IMR-90 (cell line): ENCODE data around the gene REG1A. TPM values are rescaled to one million over a fixed set of nuclear protein-coding genes. Genes with fewer than 3 reads are reported as not detected.

Experiments used
- ATAC-seq: fragments of 200-7000 bp; cut with Tn5 transposase; 2 replicates; pipeline ENCODE4 v1.9.1; 2020; ENCODE audit warnings: low read depth, mild to moderate bottlenecking, moderate library complexity
- BruUV-seq: library from RNA; stranded (reverse); fragments of 400-500 nt; replicated peaks from 2 replicates; lab custom pipeline; 2021; lab: Mats Ljungman, UMichigan
- CTCF ChIA-PET: fragments of 300-600 bp; formaldehyde crosslinking; extraction: SDS; loops from one replicate; lab custom pipeline; 2021; ENCODE audit warnings: antibody characterized with exemption; lab: Yijun Ruan, JAX
- POLR2A ChIA-PET: fragments of 300-600 bp; sonication (Branson Sonifier 250); formaldehyde crosslinking; loops from one replicate; lab custom pipeline; 2022; ENCODE audit warnings: antibody characterized with exemption; ENCODE audit not compliant: unreplicated experiment; lab: Charles Lee
- DNase-seq: peaks from one replicate; pipeline ENCODE4 v3.0.0; 2013
- H2AFZ ChIP-seq: replicated peaks from 2 replicates; pipeline ENCODE3; 2013; ENCODE audit warnings: low read length, mild to moderate bottlenecking; ENCODE audit not compliant: poor library complexity
- H2AK5ac ChIP-seq: 2 replicates; pipeline ENCODE4 v1.6.1; 2013; ENCODE audit warnings: low read depth, low read length, inconsistent platforms
- H2AK9ac ChIP-seq: replicated peaks from 2 replicates; pipeline ENCODE3; 2013; ENCODE audit warnings: mild to moderate bottlenecking, low read depth, low read length, moderate library complexity; ENCODE audit not compliant: poor library complexity
- H2BK120ac ChIP-seq: 2 replicates; pipeline ENCODE4 v1.6.1; 2013; ENCODE audit warnings: low read depth, low read length, inconsistent platforms
- H2BK15ac ChIP-seq: 3 replicates; pipeline ENCODE4 v1.6.1; 2013; ENCODE audit warnings: low read depth, low read length, inconsistent platforms
- H2BK20ac ChIP-seq: 2 replicates; pipeline ENCODE4 v1.6.1; 2013; ENCODE audit warnings: low read depth, mild to moderate bottlenecking, inconsistent platforms, low read length, moderate library complexity
- H2BK5ac ChIP-seq: 2 replicates; pipeline ENCODE4 v1.6.1; 2013; ENCODE audit warnings: mild to moderate bottlenecking, low read depth, low read length, inconsistent platforms; ENCODE audit not compliant: poor library complexity, severe bottlenecking
- H3K14ac ChIP-seq: replicated peaks from 2 replicates; pipeline ENCODE4 v1.6.1; 2013; ENCODE audit warnings: low read depth, low read length, inconsistent platforms
- H3K18ac ChIP-seq: 2 replicates; pipeline ENCODE4 v1.6.1; 2013; ENCODE audit warnings: low read depth, low read length, control low read depth
- H3K23ac ChIP-seq: 2 replicates; pipeline ENCODE4 v1.6.1; 2013; ENCODE audit warnings: low read depth, low read length, inconsistent platforms
- H3K27ac ChIP-seq: 2 replicates; pipeline ENCODE4 v1.5.1; 2013; ENCODE audit warnings: mild to moderate bottlenecking, control low read depth, low read length; ENCODE audit not compliant: insufficient read depth
- H3K27me3 ChIP-seq: 2 replicates; pipeline ENCODE4 v1.6.1; 2013; ENCODE audit warnings: low read length; ENCODE audit not compliant: control insufficient read depth, insufficient read depth
- H3K36me3 ChIP-seq: 2 replicates; pipeline ENCODE4 v1.6.1; 2013; ENCODE audit warnings: low read length, mixed read lengths; ENCODE audit not compliant: control insufficient read depth, insufficient read depth
- H3K4ac ChIP-seq: 2 replicates; pipeline ENCODE4 v1.6.1; 2013; ENCODE audit warnings: low read depth, low read length, inconsistent platforms
- H3K4me1 ChIP-seq: 2 replicates; pipeline ENCODE4 v1.6.1; 2013; ENCODE audit warnings: low read length, mixed read lengths; ENCODE audit not compliant: control insufficient read depth, insufficient read depth
- H3K4me2 ChIP-seq: 2 replicates; pipeline ENCODE4 v1.6.1; 2013; ENCODE audit warnings: low read depth, mild to moderate bottlenecking, control low read depth, low read length, moderate library complexity
- H3K4me3 ChIP-seq: 2 replicates; pipeline ENCODE4 v1.5.1; 2013; ENCODE audit warnings: low read depth, mild to moderate bottlenecking, control low read depth, low read length, moderate library complexity; ENCODE audit not compliant: insufficient read depth
- H3K56ac ChIP-seq: 2 replicates; pipeline ENCODE4 v1.6.1; 2013; ENCODE audit warnings: low read length, inconsistent platforms; ENCODE audit not compliant: insufficient read depth; ENCODE audit errors: extremely low read depth
- H3K79me1 ChIP-seq, 2 experiments: 2 replicates each; pipeline ENCODE4 v1.6.1; 2013; ENCODE audit warnings: low read length in 2 of 2, inconsistent platforms in 1 of 2, low read depth in 1 of 2
- H3K9ac ChIP-seq: 2 replicates; pipeline ENCODE4 v1.6.1; 2013; ENCODE audit warnings: low read depth, low read length, control low read depth
- H3K9me1 ChIP-seq: 2 replicates; pipeline ENCODE4 v1.6.1; 2013; ENCODE audit warnings: low read length, inconsistent platforms; ENCODE audit not compliant: insufficient read depth
- H3K9me3 ChIP-seq: 2 replicates; pipeline ENCODE4 v1.6.1; 2013; ENCODE audit warnings: low read length; ENCODE audit not compliant: control insufficient read depth, insufficient read depth
- H4K20me1 ChIP-seq: 2 replicates; pipeline ENCODE4 v1.6.1; 2013; ENCODE audit warnings: low read length, inconsistent platforms; ENCODE audit not compliant: insufficient read depth
- H4K5ac ChIP-seq: 2 replicates; pipeline ENCODE4 v1.6.1; 2013; ENCODE audit warnings: mild to moderate bottlenecking, low read depth, low read length, control low read depth
- H4K8ac ChIP-seq, 2 experiments: 2 replicates each; pipeline ENCODE4 v1.6.1; 2013; ENCODE audit warnings: low read depth in 2 of 2, low read length in 2 of 2, control low read depth in 1 of 2, inconsistent platforms in 1 of 2
- H4K91ac ChIP-seq: 2 replicates; pipeline ENCODE4 v1.6.1; 2013; ENCODE audit warnings: low read depth, low read length, inconsistent platforms; ENCODE audit not compliant: insufficient read depth
- CEBPB ChIP-seq: IDR thresholded peaks from 2 replicates; pipeline ENCODE4 v1.6.1; 2012; ENCODE audit warnings: low read depth, low read length, improper control_type of control experiment
- FOS ChIP-seq: fragments of 150-350 bp; IDR thresholded peaks from 2 replicates; pipeline ENCODE4 v1.6.1; 2016; ENCODE audit warnings: low read depth, low read length
- MAFK ChIP-seq: IDR thresholded peaks from 2 replicates; pipeline ENCODE4 v1.6.1; 2012; ENCODE audit warnings: low read depth, low read length, improper control_type of control experiment
- RAD21 ChIP-seq: IDR thresholded peaks from 2 replicates; pipeline ENCODE4 v1.6.1; 2012; ENCODE audit warnings: low read length, improper control_type of control experiment
- RFX5 ChIP-seq: IDR thresholded peaks from 2 replicates; pipeline ENCODE4 v1.8.0; 2012; ENCODE audit warnings: low read depth, mild to moderate bottlenecking, low read length, moderate library complexity
- WGBS, 2 experiments: methylation state at CpG; one replicate each; pipeline versions ENCODE4 v1.1.5 to v1.1.7; 2013; ENCODE audit warnings: missing lambda C conversion rate in 2 of 2; ENCODE audit not compliant: insufficient read length in 1 of 2; ENCODE audit errors: extremely low coverage in 2 of 2; 5-methylcytosine and 5-hydroxymethylcytosine counted together
- dilution Hi-C: fragments of 300-500 bp; cut with HindIII; formaldehyde crosslinking; loops from one replicate; pipeline ENCODE4 v1.14.3; 2018; ENCODE audit warnings: low sequenced_read_pairs; ENCODE audit not compliant: unreplicated experiment
- in situ Hi-C: fragments of 300-500 bp; cut with MboI; formaldehyde crosslinking; loops from 3 replicates; pipeline ENCODE4 v1.14.3; 2019; ENCODE audit warnings: low sequenced_read_pairs, inconsistent platforms, mixed read lengths
- intact Hi-C: fragments of 100-400 bp; cut with micrococcal nuclease; formaldehyde crosslinking; loops from 2 replicates; pipeline ENCODE4 v1.10.0; 2022
- polyA plus RNA-seq, 3 experiments: library from polyadenylated mRNA; depleted of rRNA; stranded (reverse); fragments of >200 nt; gene quantifications; 2 replicates each; pipeline ENCODE4 v1.2.3, GENCODE V29; 2012; ENCODE audit warnings: low replicate concordance in 1 of 3
- total RNA-seq: library from RNA; depleted of rRNA; stranded (reverse); fragments of >200 nt; gene quantifications from 2 replicates; pipeline ENCODE4 v1.2.3, GENCODE V29; 2012; rRNA removed

REG1A gene
- total and polyA plus RNA-seq, 2 of the 4 experiments (the other 2 are of a cell fraction) = not detected

- H4K91ac ChIP-seq = no peak overlapping the region
- ATAC-seq = no peak
- no TSS peak for BruUV-seq
- no peak overlapping the region for H4K8ac ChIP-seq
- no peak overlapping the region for H3K4me2 ChIP-seq
- H2BK20ac ChIP-seq = no peak overlapping the region
- H3K23ac ChIP-seq = no peak overlapping the region
- H3K27me3 ChIP-seq = no peaks in the 10 kb centered on the region
- ChIA-PET POLR2A (no interaction called here), CTCF (no interaction called here)
- TF ChIP-seq RAD21 (no peak), MAFK (peak; percentile 85), RFX5 (no peak), CEBPB (no peak), FOS (no peak)
- no peak overlapping the region for H2AK5ac ChIP-seq
- no peak overlapping the region for H3K56ac ChIP-seq
- peaks cover 1% of the 10 kb centered on the region for H3K9me3 ChIP-seq
- H3K18ac ChIP-seq = no peak overlapping the region
- H2BK15ac ChIP-seq = no peak overlapping the region
- no peaks in the 10 kb centered on the region for H3K4me1 ChIP-seq
- H4K5ac ChIP-seq = no peak overlapping the region
- in situ Hi-C loops = no loop called here
- no peak overlapping the region for H3K14ac ChIP-seq
- no peak overlapping the region for H2AFZ ChIP-seq
- no peaks in the 10 kb centered on the region for H3K9me1 ChIP-seq
- WGBS, 2 experiments = no CpG with 5 or more reads among the region's 2 CpGs
- H2AK9ac ChIP-seq = no peak overlapping the region
- no peaks in the 10 kb centered on the region for H3K79me1 ChIP-seq
- intact Hi-C loops = no loop called here
- dilution Hi-C loops = no loop called here
- DNase-seq = no peak
- H3K4ac ChIP-seq = no peak overlapping the region
- no peaks in the 10 kb centered on the region for H4K20me1 ChIP-seq
- H3K9ac ChIP-seq = no peak overlapping the region
- H3K36me3 ChIP-seq = no peaks in the 10 kb centered on the region
- H2BK5ac ChIP-seq = no peak overlapping the region
- no peak overlapping the region for H3K4me3 ChIP-seq
- no peak overlapping the region for H3K27ac ChIP-seq
- no peak overlapping the region for H2BK120ac ChIP-seq
Measured at GRCh38 chr2:79171348-79171958, 51.2 kb downstream of the REG1A start.

Other genes with a start within 250 kb of the REG1A start
- gene REG3G, start 94.8 kb upstream of the REG1A start, total RNA-seq = not detected in 2 replicates
- gene REG3G, start 94.8 kb upstream of the REG1A start, polyA plus RNA-seq (2012; rRNA removed) = not detected in 2 replicates
- gene REG1B, start 32.5 kb upstream of the REG1A start, total RNA-seq = not detected in 2 replicates
- gene REG1B, start 32.5 kb upstream of the REG1A start, polyA plus RNA-seq (2012; rRNA removed) = not detected in 2 replicates
- gene REG3A, start 39.3 kb downstream of the REG1A start, total RNA-seq = not detected in 2 replicates
- gene REG3A, start 39.3 kb downstream of the REG1A start, polyA plus RNA-seq (2012; rRNA removed) = not detected in 2 replicates